ENCODE data around the gene FLAD1. TPM values are rescaled to one million over a fixed set of nuclear protein-coding genes. Genes with fewer than 3 reads are reported as not detected.

FLAD1 gene
- total RNA-seq, 2 experiments from 2014 or later = 16.7 to 19.4 TPM

DNA sequence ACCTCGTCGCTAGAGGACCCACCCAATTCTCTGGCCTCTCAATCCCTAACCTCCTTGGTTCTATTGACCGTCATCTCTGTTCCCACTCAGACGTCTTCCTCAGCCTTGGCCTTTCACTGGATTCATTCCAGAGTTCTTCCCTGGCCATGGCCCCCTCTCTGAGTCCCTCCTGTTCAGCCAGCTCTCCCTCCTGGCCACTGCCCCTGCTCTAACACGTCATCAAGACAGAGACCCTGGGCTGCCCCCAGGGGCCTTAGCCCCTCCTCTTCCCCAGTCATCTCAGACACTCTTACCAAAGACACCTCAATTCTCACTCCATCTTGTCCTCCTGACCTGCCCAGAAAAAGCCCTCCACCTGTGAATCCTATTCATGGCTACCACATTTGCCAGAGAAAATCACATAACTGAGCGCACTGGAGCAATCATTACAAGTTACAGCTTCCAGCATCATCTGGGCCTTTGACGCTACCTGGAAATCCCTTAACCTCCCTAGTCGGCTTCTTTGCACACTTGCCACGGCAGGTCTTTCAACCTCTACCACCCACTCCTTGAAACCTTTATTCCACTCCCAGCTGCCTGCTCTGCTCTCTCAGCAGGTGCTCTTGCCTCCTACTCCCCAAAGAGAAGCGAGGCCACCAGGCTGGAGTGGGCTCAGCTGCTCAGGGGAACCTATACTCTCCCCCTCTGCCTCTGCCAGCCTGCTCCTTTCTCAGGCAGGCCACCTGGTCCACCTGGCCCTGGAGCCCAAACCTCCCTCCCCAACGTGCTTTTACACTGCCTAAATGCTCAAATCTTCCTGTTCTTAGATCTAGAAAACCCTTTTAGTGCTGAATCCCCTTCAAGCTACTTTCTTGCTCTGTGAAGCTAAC lies 36.5 kb downstream of the FLAD1 start:
- peaks cover 61% of the 10 kb centered on the region for H3K4me1 Mint-ChIP-seq (ENCODE audit: low read depth)
- no peak overlapping the region for H3K4me3 ChIP-seq (ENCODE audit: low read length)
- ATAC-seq (ENCODE audit: poor library complexity) (no peak), DNase-seq (no peak)
- H3K9me3 Mint-ChIP-seq = no peaks in the 10 kb centered on the region
- intact Hi-C loops (cut with DNase I, micrococcal nuclease) = loop anchor here (5.0 to 10.0 kb wide), 3 partner anchors 352 to 462 kb away; partner anchors contain the start of gene UBE2Q1 (in 1 of the 2)
- CTCF ChIA-PET = interaction anchor here (0.7 to 9.7 kb wide), 7 partner anchors 21 to 259 kb away, joined by 3 to 159 read pairs (median 6); partner anchors contain the start of genes ADAM15, FLAD1, LENEP and ZBTB7B
- H3K36me3 Mint-ChIP-seq (ENCODE audit: low read depth) = peaks cover 13% of the 10 kb centered on the region
- TF ChIP-seq, protein P1, sequence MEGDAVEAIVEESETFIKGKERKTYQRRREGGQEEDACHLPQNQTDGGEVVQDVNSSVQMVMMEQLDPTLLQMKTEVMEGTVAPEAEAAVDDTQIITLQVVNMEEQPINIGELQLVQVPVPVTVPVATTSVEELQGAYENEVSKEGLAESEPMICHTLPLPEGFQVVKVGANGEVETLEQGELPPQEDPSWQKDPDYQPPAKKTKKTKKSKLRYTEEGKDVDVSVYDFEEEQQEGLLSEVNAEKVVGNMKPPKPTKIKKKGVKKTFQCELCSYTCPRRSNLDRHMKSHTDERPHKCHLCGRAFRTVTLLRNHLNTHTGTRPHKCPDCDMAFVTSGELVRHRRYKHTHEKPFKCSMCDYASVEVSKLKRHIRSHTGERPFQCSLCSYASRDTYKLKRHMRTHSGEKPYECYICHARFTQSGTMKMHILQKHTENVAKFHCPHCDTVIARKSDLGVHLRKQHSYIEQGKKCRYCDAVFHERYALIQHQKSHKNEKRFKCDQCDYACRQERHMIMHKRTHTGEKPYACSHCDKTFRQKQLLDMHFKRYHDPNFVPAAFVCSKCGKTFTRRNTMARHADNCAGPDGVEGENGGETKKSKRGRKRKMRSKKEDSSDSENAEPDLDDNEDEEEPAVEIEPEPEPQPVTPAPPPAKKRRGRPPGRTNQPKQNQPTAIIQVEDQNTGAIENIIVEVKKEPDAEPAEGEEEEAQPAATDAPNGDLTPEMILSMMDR (IDR thresholded peaks at IDR 0.05) = no peak
- peak overlapping the region; percentile 2 for H3K4me3 Mint-ChIP-seq
- no peaks in the 10 kb centered on the region for H3K9me3 ChIP-seq (ENCODE audit: control insufficient read depth in 1 of 2, insufficient read depth in 1 of 2, low read length in 2 of 2)
- no peaks in the 10 kb centered on the region for H3K27me3 Mint-ChIP-seq
- POLR2A ChIA-PET = interaction anchor here (0.9 to 6.7 kb wide), 4 partner anchors 37 to 83 kb away, joined by 4 to 72 read pairs (median 8); partner anchors contain the start of genes FLAD1, PBXIP1, PMVK and PYGO2
- peaks cover 31% of the 10 kb centered on the region for H3K36me3 ChIP-seq (ENCODE audit: insufficient read depth, low read length)
- H3K27ac Mint-ChIP-seq = peak overlapping the region; percentile 92
- peaks cover 60% of the 10 kb centered on the region for H3K4me1 ChIP-seq (ENCODE audit: insufficient read depth, low read length)
- peak overlapping the region in 1 of 2 donors; percentile 51 for H3K27ac ChIP-seq (ENCODE audit: low read depth in 1 of 2, low read length in 2 of 2)
- no peaks in the 10 kb centered on the region for H3K27me3 ChIP-seq (ENCODE audit: control insufficient read depth in 1 of 2, insufficient read depth in 2 of 2, low read length in 2 of 2)

DNA sequence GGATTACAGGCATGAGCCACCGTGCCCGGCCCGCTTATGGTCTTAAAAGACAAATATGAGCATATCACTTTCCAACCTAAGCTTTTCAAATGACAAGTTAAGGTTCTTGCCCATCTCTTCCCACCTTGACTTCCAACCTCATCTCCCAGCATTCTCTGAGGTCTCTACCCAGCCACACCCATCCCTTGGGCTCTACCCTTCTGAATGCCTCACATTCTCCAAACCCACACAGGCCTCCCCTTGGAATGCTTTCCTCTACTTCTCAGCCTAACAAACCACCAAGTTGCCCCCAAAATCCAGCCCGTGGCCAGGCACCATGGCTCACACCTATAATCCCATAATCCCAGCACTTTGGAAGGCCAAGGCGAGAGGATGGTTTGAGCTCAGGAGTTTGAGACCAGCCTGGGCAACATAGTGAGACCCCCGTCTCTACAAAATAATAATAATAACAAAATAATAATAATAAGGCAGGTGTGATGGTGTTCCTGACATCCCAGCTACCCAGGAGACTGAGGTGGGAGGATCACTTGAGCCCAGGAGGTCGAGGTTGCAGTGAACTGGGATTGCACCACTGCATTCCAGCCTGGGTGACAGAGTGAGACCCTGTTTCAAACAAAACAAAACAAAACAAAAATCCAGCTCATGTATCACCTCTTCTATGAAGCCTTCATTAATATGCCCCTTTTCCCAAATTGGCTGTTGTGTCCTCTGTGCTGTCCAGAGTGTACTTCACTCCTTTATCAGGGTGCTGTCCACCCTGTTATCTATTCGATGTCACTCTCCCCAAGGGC lies 39.2 kb downstream of the FLAD1 start:
- intact Hi-C loops (cut with DNase I, micrococcal nuclease) = loop anchor here in 1 of 2 experiments (10.0 kb wide), 1 partner anchor 358 kb away; no protein-coding TSS in a partner anchor
- no peaks in the 10 kb centered on the region for H3K9me3 Mint-ChIP-seq
- H3K27ac ChIP-seq (ENCODE audit: low read depth in 1 of 2, low read length in 2 of 2) = no peak overlapping the region
- ATAC-seq (ENCODE audit: poor library complexity) (no peak), DNase-seq (no peak)
- H3K9me3 ChIP-seq (ENCODE audit: control insufficient read depth in 1 of 2, insufficient read depth in 1 of 2, low read length in 2 of 2) = no peaks in the 10 kb centered on the region
- peaks cover 42% of the 10 kb centered on the region for H3K4me1 Mint-ChIP-seq (ENCODE audit: low read depth)
- ChIA-PET POLR2A (interaction anchor here (0.9 to 1.2 kb wide), 5 partner anchors 12 to 67 kb away, joined by 3 to 4 read pairs (median 3); partner anchors contain the start of genes ADAM15, CKS1B and PBXIP1), CTCF (interaction anchor here (0.9 to 9.7 kb wide), 4 partner anchors 24 to 63 kb away, joined by 3 to 159 read pairs (median 3); partner anchors contain the start of genes ADAM15, LENEP and ZBTB7B)
- H3K4me3 ChIP-seq (ENCODE audit: low read length) = no peak overlapping the region
- no peaks in the 10 kb centered on the region for H3K27me3 ChIP-seq (ENCODE audit: control insufficient read depth in 1 of 2, insufficient read depth in 2 of 2, low read length in 2 of 2)
- peaks cover 33% of the 10 kb centered on the region for H3K4me1 ChIP-seq (ENCODE audit: insufficient read depth, low read length)
- TF ChIP-seq, protein P1 (IDR thresholded peaks at IDR 0.05) = no peak
- H3K27ac Mint-ChIP-seq = peak overlapping the region; percentile 68
- no peak overlapping the region for H3K4me3 Mint-ChIP-seq
- peaks cover 6% of the 10 kb centered on the region for H3K36me3 ChIP-seq (ENCODE audit: insufficient read depth, low read length)
- H3K36me3 Mint-ChIP-seq (ENCODE audit: low read depth) = no peaks in the 10 kb centered on the region
- no peaks in the 10 kb centered on the region for H3K27me3 Mint-ChIP-seq

DNA sequence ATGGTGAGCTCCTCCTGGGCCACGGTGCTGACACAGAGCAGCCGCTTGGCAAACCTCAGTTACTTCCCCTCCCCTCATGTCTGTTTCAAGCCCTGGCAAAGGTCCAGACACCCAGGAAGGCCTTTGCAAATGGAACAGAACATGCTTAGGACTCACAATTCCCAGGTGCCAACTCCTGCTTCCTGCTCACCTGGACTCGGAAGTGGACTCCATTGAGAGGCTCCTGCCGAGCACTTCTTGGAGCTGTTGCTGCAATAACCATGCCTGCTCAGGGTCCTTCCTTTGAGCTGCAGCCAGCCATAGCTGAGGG lies 39.7 kb downstream of the FLAD1 start:
- ATAC-seq (ENCODE audit: poor library complexity) (no peak), DNase-seq (peak in 1 of 14 experiments; percentile 18)
- Mint-ChIP-seq H3K4me3 (no peak overlapping the region), H3K27me3 (no peaks in the 10 kb centered on the region), H3K36me3 (ENCODE audit: low read depth) (no peaks in the 10 kb centered on the region), H3K9me3 (no peaks in the 10 kb centered on the region), H3K27ac (peak overlapping the region; percentile 68), H3K4me1 (ENCODE audit: low read depth) (peaks cover 37% of the 10 kb centered on the region)
- Histone ChIP-seq H3K27ac (ENCODE audit: low read depth in 1 of 2, low read length in 2 of 2) (no peak overlapping the region), H3K4me1 (ENCODE audit: insufficient read depth, low read length) (peaks cover 27% of the 10 kb centered on the region), H3K9me3 (ENCODE audit: control insufficient read depth in 1 of 2, insufficient read depth in 1 of 2, low read length in 2 of 2) (no peaks in the 10 kb centered on the region), H3K36me3 (ENCODE audit: insufficient read depth, low read length) (peaks cover 6% of the 10 kb centered on the region), H3K27me3 (ENCODE audit: control insufficient read depth in 1 of 2, insufficient read depth in 2 of 2, low read length in 2 of 2) (no peaks in the 10 kb centered on the region), H3K4me3 (ENCODE audit: low read length) (no peak overlapping the region)
- intact Hi-C loops (cut with DNase I, micrococcal nuclease) = loop anchor here in 1 of 2 experiments (10.0 kb wide), 1 partner anchor 358 kb away; no protein-coding TSS in a partner anchor
- TF ChIP-seq, protein P1 (IDR thresholded peaks at IDR 0.05) = no peak
- ChIA-PET POLR2A (interaction anchor here (0.9 to 1.2 kb wide), 4 partner anchors 12 to 67 kb away, joined by 3 to 4 read pairs (median 3); partner anchors contain the start of genes CKS1B and PBXIP1), CTCF (interaction anchor here (0.9 to 9.7 kb wide), 4 partner anchors 24 to 62 kb away, joined by 3 to 159 read pairs (median 3); partner anchors contain the start of genes ADAM15, LENEP and ZBTB7B)

Data from CD4-positive, alpha-beta T cell (primary cell).